HG03469 (cell line): ENCODE measurements around the gene RPS6KB2.
"Not testable (repeated sequence)": the region's sequence is repeated elsewhere in the genome, so short reads cannot be mapped to it uniquely, and the experiment has no call there.

Experiments used
- ATAC-seq: cut with Tn5 transposase; IDR thresholded peaks from one replicate; pipeline ENCODE4 v1.9.1; 2021; ENCODE audit warnings: mild to moderate bottlenecking, moderate library complexity, moderate number of reproducible peaks; ENCODE audit not compliant: unreplicated experiment

RPS6KB2 gene

GRCh38 chr11:67465189-67465510, 36.9 kb downstream of the RPS6KB2 start:
- no peak for ATAC-seq

- not testable (repeated sequence) for ATAC-seq
Measured at GRCh38 chr11:67465530-67465929, 37.2 kb downstream of the RPS6KB2 start.

- no peak for ATAC-seq
Measured at GRCh38 chr11:67466367-67466766, 38.1 kb downstream of the RPS6KB2 start.

- no peak for ATAC-seq
Measured at GRCh38 chr11:67466962-67467771, 38.9 kb downstream of the RPS6KB2 start.

GRCh38 chr11:67468056-67468455, 39.8 kb downstream of the RPS6KB2 start:
- ATAC-seq, result no peak

- no peak for ATAC-seq
Measured at GRCh38 chr11:67468456-67468758, 40.1 kb downstream of the RPS6KB2 start.

- peak; percentile 63 for ATAC-seq
Measured at GRCh38 chr11:67468759-67469507, 40.6 kb downstream of the RPS6KB2 start, which contains the start of gene TMEM134. Gene TMEM134, minus strand, starts transcription at chr11:67469251. Its CDS starts 59 bp downstream, at chr11:67469192.

- no peak for ATAC-seq
Measured at GRCh38 chr11:67469508-67469811, 41.2 kb downstream of the RPS6KB2 start.

GRCh38 chr11:67470337-67471002, 42.2 kb downstream of the RPS6KB2 start:
- no peak for ATAC-seq

- no peak for ATAC-seq
Measured at GRCh38 chr11:67472882-67473281, 44.6 kb downstream of the RPS6KB2 start.

GRCh38 chr11:67476692-67477091, 48.4 kb downstream of the RPS6KB2 start:
- not testable (repeated sequence) for ATAC-seq

- ATAC-seq, result not testable (repeated sequence)
Measured at GRCh38 chr11:67477344-67478050, 49.2 kb downstream of the RPS6KB2 start.

GRCh38 chr11:67482275-67482826, 54.1 kb downstream of the RPS6KB2 start:
- no peak for ATAC-seq

GRCh38 chr11:67482827-67483798, 54.8 kb downstream of the RPS6KB2 start, which contains the start of gene AIP:
Gene AIP, plus strand, starts transcription at chr11:67483026. Its CDS starts 133 bp downstream, at chr11:67483159.
- peak; percentile 37 for ATAC-seq

GRCh38 chr11:67483831-67484665, 55.8 kb downstream of the RPS6KB2 start:
- no peak for ATAC-seq

- no peak for ATAC-seq
Measured at GRCh38 chr11:67484847-67485311, 56.6 kb downstream of the RPS6KB2 start.
